ENCODE data around the gene TATDN2.

GRCh38 chr3:10240799-10241198, 7.5 kb upstream of the TATDN2 start:
- TF ChIP-seq, protein P1, sequence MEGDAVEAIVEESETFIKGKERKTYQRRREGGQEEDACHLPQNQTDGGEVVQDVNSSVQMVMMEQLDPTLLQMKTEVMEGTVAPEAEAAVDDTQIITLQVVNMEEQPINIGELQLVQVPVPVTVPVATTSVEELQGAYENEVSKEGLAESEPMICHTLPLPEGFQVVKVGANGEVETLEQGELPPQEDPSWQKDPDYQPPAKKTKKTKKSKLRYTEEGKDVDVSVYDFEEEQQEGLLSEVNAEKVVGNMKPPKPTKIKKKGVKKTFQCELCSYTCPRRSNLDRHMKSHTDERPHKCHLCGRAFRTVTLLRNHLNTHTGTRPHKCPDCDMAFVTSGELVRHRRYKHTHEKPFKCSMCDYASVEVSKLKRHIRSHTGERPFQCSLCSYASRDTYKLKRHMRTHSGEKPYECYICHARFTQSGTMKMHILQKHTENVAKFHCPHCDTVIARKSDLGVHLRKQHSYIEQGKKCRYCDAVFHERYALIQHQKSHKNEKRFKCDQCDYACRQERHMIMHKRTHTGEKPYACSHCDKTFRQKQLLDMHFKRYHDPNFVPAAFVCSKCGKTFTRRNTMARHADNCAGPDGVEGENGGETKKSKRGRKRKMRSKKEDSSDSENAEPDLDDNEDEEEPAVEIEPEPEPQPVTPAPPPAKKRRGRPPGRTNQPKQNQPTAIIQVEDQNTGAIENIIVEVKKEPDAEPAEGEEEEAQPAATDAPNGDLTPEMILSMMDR (IDR thresholded peaks at IDR 0.05; ENCODE audit: low read depth, low read length), result no peak
- TF ChIP-seq MYC (IDR thresholded peaks at IDR 0.05; ENCODE audit: low read depth, low read length) (no peak), POLR2A (IDR thresholded peaks at IDR 0.05; ENCODE audit: extremely low read depth, insufficient read length) (no peak), MAX (IDR thresholded peaks at IDR 0.05; ENCODE audit: low read depth, low read length) (no peak)

Measured in NB4 (cell line).